Measurements from ENCODE around the gene TPRX1.

- TF ChIP-seq EZH2 (IDR thresholded peaks at IDR 0.05; ENCODE audit: borderline replicate concordance, low read depth, low read length) (no peak), FOXO4 (CRISPR knock-in tag; IDR thresholded peaks at IDR 0.05) (no peak)
Observed at GRCh38 chr19:47802521-47803043, 1.8 kb downstream of the TPRX1 start.
